Subcutaneous adipose tissue (tissue), 4 donors: ENCODE results near the gene PTPRCAP. TPM values are rescaled to one million over a fixed set of nuclear protein-coding genes. Genes with fewer than 3 reads are reported as not detected.

Experiments used
- total RNA-seq, 4 donors: library from RNA; depleted of rRNA; stranded (reverse); fragments of >200 nt; gene quantifications; one replicate each; pipeline ENCODE4 v1.1.0, GENCODE V29; 2016
- TF ChIP-seq, protein P1 (sequence below): fragments of 450-650 bp; IDR thresholded peaks from one replicate; pipeline ENCODE4 v1.5.1; 2016; ENCODE audit warnings: low read depth, mild to moderate bottlenecking, control low read depth, antibody characterized with exemption, moderate library complexity

Gene PTPRCAP
- total RNA-seq, 4 donors from 2014 or later = 1.7 to 6.7 (median 3.5) TPM

DNA sequence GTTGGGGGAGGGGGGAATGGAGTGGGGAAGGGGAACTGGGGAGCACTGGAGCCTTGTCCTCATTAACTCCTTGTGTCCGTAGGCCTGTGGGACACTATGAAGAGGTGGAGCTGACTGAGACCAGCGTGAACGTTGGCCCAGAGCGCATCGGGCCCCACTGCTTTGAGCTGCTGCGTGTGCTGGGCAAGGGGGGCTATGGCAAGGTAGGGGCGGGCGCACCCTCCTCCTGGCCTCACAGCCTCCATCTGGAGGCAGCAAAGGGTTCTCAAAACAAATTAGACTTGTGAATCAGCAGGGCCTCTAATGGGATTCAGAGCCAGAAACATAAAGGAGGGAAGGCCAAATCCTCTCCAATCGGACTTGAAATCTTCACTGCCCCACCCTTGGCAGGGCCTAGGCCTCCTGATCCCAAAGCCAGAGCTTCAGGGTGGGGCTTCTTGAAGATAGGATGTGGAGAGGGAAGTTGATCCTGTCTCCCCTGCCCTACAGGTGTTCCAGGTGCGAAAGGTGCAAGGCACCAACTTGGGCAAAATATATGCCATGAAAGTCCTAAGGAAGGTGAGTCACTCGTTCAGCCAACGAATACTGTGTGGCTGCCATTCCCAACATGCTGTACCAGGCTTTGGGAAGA, 8.3 kb downstream of the PTPRCAP start:
- TF ChIP-seq, protein P1, sequence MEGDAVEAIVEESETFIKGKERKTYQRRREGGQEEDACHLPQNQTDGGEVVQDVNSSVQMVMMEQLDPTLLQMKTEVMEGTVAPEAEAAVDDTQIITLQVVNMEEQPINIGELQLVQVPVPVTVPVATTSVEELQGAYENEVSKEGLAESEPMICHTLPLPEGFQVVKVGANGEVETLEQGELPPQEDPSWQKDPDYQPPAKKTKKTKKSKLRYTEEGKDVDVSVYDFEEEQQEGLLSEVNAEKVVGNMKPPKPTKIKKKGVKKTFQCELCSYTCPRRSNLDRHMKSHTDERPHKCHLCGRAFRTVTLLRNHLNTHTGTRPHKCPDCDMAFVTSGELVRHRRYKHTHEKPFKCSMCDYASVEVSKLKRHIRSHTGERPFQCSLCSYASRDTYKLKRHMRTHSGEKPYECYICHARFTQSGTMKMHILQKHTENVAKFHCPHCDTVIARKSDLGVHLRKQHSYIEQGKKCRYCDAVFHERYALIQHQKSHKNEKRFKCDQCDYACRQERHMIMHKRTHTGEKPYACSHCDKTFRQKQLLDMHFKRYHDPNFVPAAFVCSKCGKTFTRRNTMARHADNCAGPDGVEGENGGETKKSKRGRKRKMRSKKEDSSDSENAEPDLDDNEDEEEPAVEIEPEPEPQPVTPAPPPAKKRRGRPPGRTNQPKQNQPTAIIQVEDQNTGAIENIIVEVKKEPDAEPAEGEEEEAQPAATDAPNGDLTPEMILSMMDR = no peak

DNA sequence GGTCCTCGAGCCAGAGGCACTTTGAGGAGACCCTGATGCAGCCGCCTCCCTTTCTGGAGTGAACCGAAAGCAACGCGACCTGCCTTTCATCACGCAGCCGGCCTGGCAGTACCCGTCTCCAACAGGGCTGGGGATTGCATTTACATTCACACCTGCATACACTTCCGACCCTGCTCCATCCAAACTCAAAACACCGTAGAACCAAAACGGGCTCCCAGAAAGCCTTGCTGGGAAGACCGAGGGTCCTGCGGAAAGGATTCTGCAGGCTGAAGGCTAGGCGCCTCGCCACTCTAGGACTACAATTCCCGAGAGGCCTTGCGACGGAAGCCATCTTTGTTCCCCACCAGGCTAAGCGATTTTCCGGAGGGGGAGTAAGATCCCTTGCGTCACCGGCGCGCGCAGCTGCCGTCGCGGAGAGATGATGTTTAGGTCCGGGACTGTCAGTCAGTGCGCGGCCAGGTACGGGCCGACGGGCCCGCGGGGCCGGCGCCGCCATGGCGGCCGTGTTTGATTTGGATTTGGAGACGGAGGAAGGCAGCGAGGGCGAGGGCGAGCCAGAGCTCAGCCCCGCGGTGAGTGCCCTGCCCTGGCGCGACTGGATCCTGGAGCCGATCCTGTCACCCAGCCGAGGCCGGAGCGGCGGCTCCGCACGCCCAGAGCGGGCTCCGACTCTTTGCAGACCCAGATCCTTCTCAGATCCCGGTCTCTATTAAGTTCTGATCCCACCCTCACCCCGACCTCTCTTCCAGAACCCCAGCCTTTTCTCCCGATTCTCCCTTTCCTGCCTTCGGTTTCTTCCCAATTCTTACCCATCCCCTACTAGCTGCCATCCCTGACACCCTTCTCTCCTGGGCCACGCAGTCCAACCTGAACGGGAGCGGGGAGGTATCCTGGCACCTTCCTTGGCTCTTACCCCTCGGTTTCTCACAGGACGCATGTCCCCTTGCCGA, 9.2 kb downstream of the PTPRCAP start, which contains the start of gene RPS6KB2:
RPS6KB2 (plus strand) TSS at position 443 of the 950 bp plus-strand sequence; CDS start at position 495, 52 bp downstream.
- TF ChIP-seq, protein P1 = no peak

GRCh38 chr11:67423891-67424613, 13.4 kb downstream of the PTPRCAP start:
- TF ChIP-seq, protein P1 = no peak

- TF ChIP-seq, protein P1 = no peak
These were observed 14.0 kb downstream of the PTPRCAP start for GRCh38 chr11:67423466-67423865.

- TF ChIP-seq, protein P1 = no peak
These were observed 14.6 kb downstream of the PTPRCAP start for GRCh38 chr11:67422891-67423290.

DNA sequence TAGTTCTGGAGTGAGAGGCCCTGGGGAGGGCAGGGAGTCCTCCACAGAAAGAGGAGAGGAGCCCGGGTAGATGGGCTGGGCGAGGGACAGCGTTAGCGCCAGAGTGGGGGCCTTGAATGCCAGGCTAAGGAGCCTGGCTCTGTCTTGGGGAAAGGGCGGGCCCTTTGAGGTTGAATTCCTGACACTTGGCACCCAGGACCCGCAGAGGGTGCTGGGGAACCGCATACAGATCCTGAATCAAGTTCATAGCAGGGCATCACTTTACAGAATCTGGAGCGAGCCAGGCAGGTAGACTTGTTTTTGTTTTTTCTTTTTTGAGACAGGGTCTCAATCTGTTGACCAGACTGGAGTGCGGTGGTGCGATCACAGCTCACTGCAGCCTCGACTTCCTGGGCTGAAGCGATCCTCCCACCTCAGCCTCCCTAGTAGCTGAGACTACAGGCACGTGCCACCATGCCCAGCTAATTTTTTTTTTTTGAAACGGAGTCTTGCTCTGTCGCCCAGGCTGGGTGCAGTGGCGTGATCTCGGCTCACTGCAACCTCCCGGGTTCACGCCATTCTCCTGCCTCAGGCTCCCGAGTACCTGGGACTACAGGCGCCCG, 16.0 kb downstream of the PTPRCAP start:
- TF ChIP-seq, protein P1 = no peak
